Muscle layer of colon (tissue), 2 donors: Measurements from ENCODE around the gene RASSF8.

Experiments used
- H3K27ac ChIP-seq: one replicate; pipeline ENCODE4 v1.7.0; 2013; ENCODE audit warnings: low read depth, mild to moderate bottlenecking, low read length, moderate library complexity
- H3K27me3 ChIP-seq, 2 donors: one replicate each; pipeline ENCODE4 v1.7.0; 2013; ENCODE audit warnings: low read length in 2 of 2, mild to moderate bottlenecking in 2 of 2; ENCODE audit not compliant: insufficient read depth in 2 of 2, control insufficient read depth in 1 of 2
- H3K36me3 ChIP-seq: one replicate; pipeline ENCODE4 v1.7.0; 2013; ENCODE audit warnings: mild to moderate bottlenecking, low read length; ENCODE audit not compliant: insufficient read depth
- H3K4me1 ChIP-seq: one replicate; pipeline ENCODE4 v1.7.0; 2013; ENCODE audit warnings: mild to moderate bottlenecking, low read length; ENCODE audit not compliant: insufficient read depth
- H3K4me3 ChIP-seq, 2 donors: one replicate each; pipeline ENCODE4 v1.7.0; 2013; ENCODE audit warnings: low read length in 2 of 2, low read depth in 1 of 2, mild to moderate bottlenecking in 1 of 2, moderate library complexity in 1 of 2
- H3K9ac ChIP-seq: one replicate; pipeline ENCODE4 v1.7.0; 2013; ENCODE audit warnings: low read length
- H3K9me3 ChIP-seq: one replicate; pipeline ENCODE4 v1.7.0; 2013; ENCODE audit warnings: mild to moderate bottlenecking, low read length
- donor health status: abdominal sarcoma.
- donor health status: Adenocarcinoma of cecum.

RASSF8 gene

DNA sequence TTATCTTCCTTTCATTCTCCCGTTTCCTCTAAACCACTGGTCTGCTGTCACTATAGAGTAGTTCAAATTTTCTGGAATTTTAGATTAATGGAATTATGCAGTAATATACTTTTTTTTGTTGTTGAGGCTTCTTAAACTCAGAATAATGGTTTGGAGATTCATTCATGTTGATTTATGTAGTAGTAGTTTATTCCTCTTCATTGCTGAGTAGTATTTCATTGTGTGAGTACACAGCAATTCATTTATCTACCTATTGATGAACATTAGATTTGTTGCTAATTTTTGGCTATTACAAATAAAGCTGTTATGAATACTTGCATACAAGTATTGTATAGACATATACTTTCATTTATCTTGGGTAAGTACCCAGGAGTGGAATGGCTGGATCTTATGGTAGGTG, 7.2 kb downstream of the RASSF8 start:
- no peaks in the 10 kb centered on the region for H3K36me3 ChIP-seq
- H3K4me1 ChIP-seq = peaks cover 67% of the 10 kb centered on the region
- no peaks in the 10 kb centered on the region for H3K27me3 ChIP-seq
- no peak overlapping the region for H3K9ac ChIP-seq
- no peak overlapping the region for H3K27ac ChIP-seq
- H3K9me3 ChIP-seq = no peaks in the 10 kb centered on the region
- no peak overlapping the region for H3K4me3 ChIP-seq

DNA sequence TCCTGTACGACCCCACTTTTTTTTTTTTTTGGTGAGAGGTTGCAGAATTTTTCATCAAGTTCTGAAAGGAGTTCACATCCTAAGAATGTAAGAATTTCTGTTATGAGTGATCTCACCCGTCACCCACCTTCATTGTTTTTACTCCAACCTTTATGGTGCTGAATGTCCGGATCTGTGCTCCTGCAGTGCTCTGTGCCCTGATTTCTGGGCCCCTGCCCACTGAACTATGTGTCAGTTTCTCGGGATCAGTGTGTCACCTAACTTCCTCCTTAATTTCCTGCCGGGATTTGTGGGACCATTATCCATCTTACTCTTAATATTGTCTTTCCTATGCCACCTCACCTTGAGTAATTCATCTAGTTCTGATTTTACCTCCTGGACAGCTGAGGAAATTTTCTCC, 11.6 kb downstream of the RASSF8 start:
- Histone ChIP-seq H3K4me1 (peaks cover 66% of the 10 kb centered on the region), H3K4me3 (no peak overlapping the region), H3K9ac (no peak overlapping the region), H3K27ac (no peak overlapping the region), H3K27me3 (no peaks in the 10 kb centered on the region), H3K36me3 (no peaks in the 10 kb centered on the region), H3K9me3 (no peaks in the 10 kb centered on the region)

DNA sequence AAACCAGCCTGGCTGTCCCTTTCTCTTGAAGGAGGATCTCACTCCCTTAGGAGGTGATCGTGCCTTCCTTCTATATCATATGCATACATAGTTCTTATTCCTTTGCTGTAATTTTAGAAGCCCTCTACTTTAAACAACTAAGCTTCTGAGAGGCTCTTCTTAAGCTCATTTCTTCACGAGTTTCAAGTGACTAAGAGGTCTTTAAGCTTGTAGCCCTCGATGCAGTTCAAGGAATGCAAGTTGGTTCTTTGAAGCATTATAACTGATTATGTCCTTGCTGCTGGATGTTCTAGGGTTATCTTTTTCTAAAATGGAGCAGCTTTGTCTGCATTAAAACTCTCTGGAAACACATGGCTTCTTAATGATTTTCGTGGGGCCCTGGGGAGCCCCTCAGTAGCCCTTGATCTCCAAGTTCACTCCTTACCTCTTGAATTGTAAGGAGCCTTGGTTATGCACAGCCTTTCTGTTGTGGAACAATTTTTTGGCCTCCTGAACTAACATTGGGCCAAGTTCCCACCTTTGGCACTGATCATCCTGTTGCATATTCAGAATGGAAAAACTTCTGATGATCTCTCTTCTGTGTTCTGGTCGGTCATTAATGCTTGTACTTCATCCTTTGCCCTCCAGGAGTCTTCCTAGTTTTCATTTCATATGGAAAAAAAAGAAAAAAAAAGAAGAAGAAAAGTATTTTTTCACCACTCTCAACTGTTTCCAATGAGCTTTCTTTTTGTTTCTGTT, 12.6 kb downstream of the RASSF8 start:
- H3K27me3 ChIP-seq = no peaks in the 10 kb centered on the region
- H3K27ac ChIP-seq = peak overlapping the region; percentile 63

DNA sequence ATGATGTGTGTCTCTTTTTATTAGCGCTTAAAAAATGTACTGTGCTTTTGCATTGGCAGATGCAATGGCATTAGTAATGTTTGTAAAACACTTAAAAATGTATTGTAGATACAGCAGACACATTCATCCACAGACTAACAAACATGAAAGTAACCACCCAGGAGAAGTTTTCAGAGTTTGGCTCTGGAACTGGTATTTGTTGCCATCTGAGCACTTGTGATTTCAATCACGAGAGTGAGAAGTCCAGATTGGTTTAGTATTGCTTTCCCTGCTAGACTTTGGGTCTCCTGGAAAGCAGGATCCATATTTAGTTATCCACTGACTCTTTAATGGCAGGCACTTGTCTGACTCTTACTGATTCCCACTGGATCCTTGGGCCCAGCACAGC, 13.2 kb downstream of the RASSF8 start:
- H3K4me3 ChIP-seq = peak overlapping the region in 1 of 2 donors; percentile 1
- no peaks in the 10 kb centered on the region for H3K27me3 ChIP-seq
- H3K9ac ChIP-seq = no peak overlapping the region
- no peaks in the 10 kb centered on the region for H3K9me3 ChIP-seq
- no peaks in the 10 kb centered on the region for H3K36me3 ChIP-seq
- peak overlapping the region; percentile 63 for H3K27ac ChIP-seq
- peaks cover 82% of the 10 kb centered on the region for H3K4me1 ChIP-seq

More for the DNA sequence above, 12.6 kb downstream of the RASSF8 start:
- H3K9me3 ChIP-seq = no peaks in the 10 kb centered on the region
- H3K4me1 ChIP-seq = peaks cover 76% of the 10 kb centered on the region
- H3K9ac ChIP-seq = no peak overlapping the region
- peak overlapping the region in 1 of 2 donors; percentile 1 for H3K4me3 ChIP-seq
- no peaks in the 10 kb centered on the region for H3K36me3 ChIP-seq

DNA sequence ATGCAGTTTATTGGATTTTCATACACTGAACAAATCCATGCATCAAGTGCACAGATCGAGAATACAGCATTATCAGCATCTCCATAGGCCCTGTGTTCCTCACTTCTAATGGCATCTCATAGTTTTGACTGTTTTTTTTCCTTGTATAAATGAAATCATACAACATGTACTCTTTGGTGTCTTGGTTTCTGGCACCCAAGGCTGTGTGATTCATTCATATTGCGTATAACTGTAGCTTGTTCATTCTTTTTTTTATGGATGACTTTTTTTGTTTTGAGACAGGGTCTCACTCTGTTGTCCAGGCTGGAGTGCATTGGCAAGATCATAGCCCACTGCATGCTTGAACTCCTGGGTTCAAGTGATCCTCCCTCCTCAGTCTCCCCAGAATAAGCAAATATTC, 14.3 kb downstream of the RASSF8 start:
- Histone ChIP-seq H3K36me3 (no peaks in the 10 kb centered on the region), H3K27ac (no peak overlapping the region), H3K27me3 (no peaks in the 10 kb centered on the region), H3K9ac (no peak overlapping the region), H3K4me1 (peaks cover 89% of the 10 kb centered on the region), H3K9me3 (no peaks in the 10 kb centered on the region), H3K4me3 (no peak overlapping the region)

DNA sequence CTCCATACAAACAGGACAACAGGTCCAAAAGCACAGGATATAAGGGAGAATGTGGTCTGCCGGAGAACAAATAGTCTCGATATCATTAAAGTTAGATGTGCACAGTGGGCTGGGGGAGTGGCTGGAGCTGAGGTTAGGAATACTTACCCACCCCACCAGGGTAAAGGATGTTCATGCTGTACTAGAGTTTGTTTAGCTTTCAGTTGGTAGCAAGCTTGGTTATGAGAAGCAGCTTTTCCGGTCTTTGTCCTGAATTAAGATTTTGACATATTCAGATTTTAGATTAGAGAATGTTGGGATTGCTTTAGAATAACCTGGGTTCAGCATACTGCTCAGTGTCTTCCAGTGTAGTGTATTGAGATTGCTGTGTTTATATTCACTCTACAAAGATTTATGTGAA, 16.7 kb downstream of the RASSF8 start:
- no peaks in the 10 kb centered on the region for H3K9me3 ChIP-seq
- no peaks in the 10 kb centered on the region for H3K27me3 ChIP-seq
- peaks cover 90% of the 10 kb centered on the region for H3K4me1 ChIP-seq
- H3K36me3 ChIP-seq = no peaks in the 10 kb centered on the region
- no peak overlapping the region for H3K9ac ChIP-seq
- no peak overlapping the region for H3K27ac ChIP-seq
- no peak overlapping the region for H3K4me3 ChIP-seq

DNA sequence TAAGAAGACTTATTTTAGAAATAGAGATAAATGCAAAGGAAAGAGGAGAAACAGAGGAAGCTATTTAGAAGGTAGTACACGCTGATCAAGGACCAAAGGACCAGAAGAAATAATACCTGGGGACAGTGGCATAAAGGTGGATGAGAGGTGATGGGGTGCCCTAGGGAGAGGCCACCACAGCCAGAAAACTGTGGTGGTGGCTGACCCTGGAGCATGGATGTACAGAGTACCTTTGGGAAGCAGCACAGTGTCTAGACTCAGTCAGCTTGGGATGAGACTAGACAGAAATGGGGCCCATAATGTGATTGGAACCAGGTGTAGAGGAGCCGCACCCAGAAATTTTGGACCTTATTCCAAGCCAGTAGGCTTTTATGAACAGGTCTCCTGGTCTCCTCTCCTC, 17.2 kb downstream of the RASSF8 start:
- H3K9me3 ChIP-seq = no peaks in the 10 kb centered on the region
- no peaks in the 10 kb centered on the region for H3K36me3 ChIP-seq
- H3K9ac ChIP-seq = no peak overlapping the region
- H3K27ac ChIP-seq = no peak overlapping the region
- peak overlapping the region in 1 of 2 donors; percentile 47 for H3K4me3 ChIP-seq
- peaks cover 90% of the 10 kb centered on the region for H3K4me1 ChIP-seq
- no peaks in the 10 kb centered on the region for H3K27me3 ChIP-seq

DNA sequence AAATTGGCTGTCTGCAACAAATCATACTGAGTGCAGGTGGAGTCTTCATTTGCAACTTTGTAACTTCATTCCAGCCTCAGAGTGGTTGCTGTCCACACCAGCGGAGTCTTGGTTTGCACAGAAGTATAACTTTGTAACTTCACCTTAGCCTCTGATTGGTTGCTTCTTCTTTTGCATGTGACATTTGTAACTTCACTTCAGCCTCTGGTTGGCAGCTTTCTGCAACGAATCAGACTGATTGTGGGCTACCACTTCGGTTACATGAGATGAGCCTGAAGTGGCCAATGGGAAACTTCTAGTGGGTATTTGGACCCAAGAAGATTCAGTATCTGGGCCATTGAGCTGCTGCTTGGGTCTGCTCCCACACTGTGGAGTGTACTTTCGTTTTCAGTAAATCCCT, 17.8 kb downstream of the RASSF8 start:
- H3K4me1 ChIP-seq = peaks cover 90% of the 10 kb centered on the region
- no peaks in the 10 kb centered on the region for H3K27me3 ChIP-seq
- H3K9ac ChIP-seq = no peak overlapping the region
- H3K4me3 ChIP-seq = peak overlapping the region in 1 of 2 donors; percentile 47
- H3K9me3 ChIP-seq = no peaks in the 10 kb centered on the region
- no peaks in the 10 kb centered on the region for H3K36me3 ChIP-seq
- no peak overlapping the region for H3K27ac ChIP-seq

DNA sequence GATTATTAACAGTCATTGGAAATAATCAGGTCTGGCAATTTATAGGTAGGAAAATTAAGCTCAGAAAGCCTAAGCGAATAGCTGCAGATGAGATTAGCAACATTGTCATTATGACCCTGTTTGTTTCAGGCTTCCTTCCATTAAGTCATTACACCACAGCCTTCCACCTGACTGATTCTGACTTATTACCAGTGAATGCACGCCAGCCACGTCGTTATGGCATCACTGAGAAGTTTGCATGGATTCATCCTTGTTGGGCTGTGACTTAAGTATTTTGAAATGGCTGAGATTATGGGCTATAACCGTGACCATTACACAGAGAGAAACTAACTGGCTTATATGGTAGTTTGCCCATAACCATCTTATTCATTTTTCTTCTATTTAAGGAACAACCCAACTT, 18.6 kb downstream of the RASSF8 start:
- Histone ChIP-seq H3K27ac (no peak overlapping the region), H3K4me1 (peaks cover 91% of the 10 kb centered on the region), H3K9ac (no peak overlapping the region)

DNA sequence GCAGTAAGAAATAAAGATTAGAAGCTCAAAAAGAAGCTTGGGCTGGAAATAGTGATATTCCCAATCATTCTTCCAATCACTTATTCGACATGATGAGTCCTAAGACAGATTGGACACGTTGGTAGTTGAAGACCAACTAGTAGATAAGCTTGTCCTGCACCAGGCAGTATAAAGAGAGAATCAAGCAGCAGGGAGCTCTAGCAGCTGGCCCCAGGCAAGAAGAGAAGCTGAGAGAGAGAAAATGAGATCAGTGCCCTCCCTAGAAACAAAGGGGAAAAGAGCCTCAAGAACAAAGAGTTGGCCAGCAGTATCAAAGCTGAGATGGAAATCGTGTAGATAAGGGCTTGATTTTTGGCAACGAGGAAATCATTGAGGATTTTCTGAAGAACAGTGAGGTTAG, 20.6 kb downstream of the RASSF8 start:
- H3K4me1 ChIP-seq = peaks cover 87% of the 10 kb centered on the region

More for the DNA sequence above, 18.6 kb downstream of the RASSF8 start:
- no peaks in the 10 kb centered on the region for H3K36me3 ChIP-seq
- no peaks in the 10 kb centered on the region for H3K9me3 ChIP-seq
- no peaks in the 10 kb centered on the region for H3K27me3 ChIP-seq
- H3K4me3 ChIP-seq = peak overlapping the region in 1 of 2 donors; percentile 47

DNA sequence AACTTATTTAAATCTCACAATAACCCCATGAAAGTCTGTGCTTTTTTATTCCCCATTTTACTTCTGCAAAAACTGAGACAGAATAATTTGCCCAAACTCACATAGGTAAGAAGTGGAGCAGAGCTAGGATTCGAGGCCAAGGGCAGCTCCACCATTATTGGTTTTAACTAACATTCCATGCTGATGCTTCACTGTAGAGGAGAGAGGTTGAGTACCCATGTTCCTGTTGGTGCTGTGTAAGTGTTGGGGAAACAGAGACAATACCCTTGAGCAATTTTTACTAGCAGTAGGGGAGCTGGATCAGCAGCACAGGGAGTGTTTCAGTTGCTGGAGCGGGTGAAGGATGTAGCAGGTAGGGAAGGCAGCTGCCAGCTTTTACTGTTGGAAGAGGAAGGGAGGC, 21.1 kb downstream of the RASSF8 start:
- Histone ChIP-seq H3K27me3 (no peaks in the 10 kb centered on the region), H3K4me1 (peaks cover 89% of the 10 kb centered on the region), H3K36me3 (no peaks in the 10 kb centered on the region), H3K9ac (no peak overlapping the region), H3K4me3 (no peak overlapping the region), H3K27ac (no peak overlapping the region), H3K9me3 (no peaks in the 10 kb centered on the region)

More for the DNA sequence above, 20.6 kb downstream of the RASSF8 start:
- Histone ChIP-seq H3K27ac (no peak overlapping the region), H3K9ac (no peak overlapping the region), H3K4me3 (no peak overlapping the region), H3K27me3 (no peaks in the 10 kb centered on the region), H3K9me3 (no peaks in the 10 kb centered on the region), H3K36me3 (no peaks in the 10 kb centered on the region)

DNA sequence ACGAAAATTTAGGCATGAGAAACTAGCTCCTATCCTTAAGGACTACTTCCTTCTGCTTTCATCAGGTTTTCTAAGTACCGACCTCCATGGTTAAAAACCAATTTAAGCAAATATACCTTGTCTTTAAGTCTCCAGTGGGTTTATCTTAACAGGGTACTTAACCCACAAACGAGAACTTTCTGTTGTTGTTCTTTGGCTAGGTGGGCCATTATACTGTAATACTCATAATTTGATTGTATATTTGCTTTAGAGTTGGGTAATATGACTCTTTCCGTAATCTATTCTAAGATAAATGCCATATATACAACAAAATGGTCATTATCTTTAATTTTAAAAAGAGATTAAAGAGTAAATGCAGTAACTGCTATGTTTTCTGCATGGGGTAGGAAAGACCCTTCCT, 21.6 kb downstream of the RASSF8 start:
- Histone ChIP-seq H3K36me3 (no peaks in the 10 kb centered on the region), H3K4me3 (no peak overlapping the region), H3K27me3 (no peaks in the 10 kb centered on the region), H3K9me3 (no peaks in the 10 kb centered on the region), H3K4me1 (peaks cover 89% of the 10 kb centered on the region), H3K27ac (no peak overlapping the region), H3K9ac (no peak overlapping the region)
